ACC112 (cell line): ENCODE data around the gene IL1R2.

Experiments used
- H2AFZ ChIP-seq: fragments of 200-600 bp; sonication (generic); one replicate; pipeline ENCODE4 v1.6.0; 2017; ENCODE audit warnings: antibody characterized with exemption, low read length; ENCODE audit not compliant: unreplicated experiment
- H3K27ac ChIP-seq: fragments of 200-600 bp; sonication (generic); 2 replicates; pipeline ENCODE4 v1.5.1; 2014; ENCODE audit warnings: low read depth, mild to moderate bottlenecking, antibody characterized with exemption, low read length, moderate library complexity
- H3K27me3 ChIP-seq: fragments of 200-600 bp; sonication (generic); 2 replicates; pipeline ENCODE4 v1.6.1; 2014; ENCODE audit warnings: mild to moderate bottlenecking, antibody characterized with exemption, low read length, moderate library complexity, mixed read lengths; ENCODE audit not compliant: insufficient read depth
- H3K36me3 ChIP-seq: fragments of 200-600 bp; sonication (generic); 2 replicates; pipeline ENCODE4 v1.6.1; 2016; ENCODE audit warnings: mild to moderate bottlenecking, antibody characterized with exemption, low read length, moderate library complexity, mixed read lengths; ENCODE audit not compliant: insufficient read depth
- H3K4me1 ChIP-seq: fragments of 200-600 bp; sonication (generic); one replicate; pipeline ENCODE4 v1.6.1; 2016; ENCODE audit warnings: low read length, mixed read lengths; ENCODE audit not compliant: insufficient read depth, unreplicated experiment, control insufficient read depth
- H3K4me3 ChIP-seq: fragments of 200-600 bp; sonication (generic); 2 replicates; pipeline ENCODE4 v1.5.1; 2014; ENCODE audit warnings: mild to moderate bottlenecking, low read depth, low read length
- H3K79me2 ChIP-seq: fragments of 200-600 bp; sonication (generic); one replicate; pipeline ENCODE4 v1.6.0; 2016; ENCODE audit warnings: low read length; ENCODE audit not compliant: control insufficient read depth, unreplicated experiment, insufficient read depth

The IL1R2 gene

GRCh38 chr2:102008490-102008889, 16.7 kb downstream of the IL1R2 start:
- Histone ChIP-seq H3K4me1 (peaks cover 13% of the 10 kb centered on the region), H3K36me3 (0 out of 2 replicates have a peak, but pooled peaks cover under 1% of the 10 kb centered on the region), H3K27ac (no peak overlapping the region), H3K27me3 (no peaks in the 10 kb centered on the region), H3K79me2 (no peaks in the 10 kb centered on the region), H2AFZ (no peak overlapping the region), H3K4me3 (no peak overlapping the region)

- H2AFZ ChIP-seq = no peak overlapping the region
- H3K27ac ChIP-seq = no peak overlapping the region
- peaks cover 13% of the 10 kb centered on the region for H3K4me1 ChIP-seq
- H3K4me3 ChIP-seq = no peak overlapping the region
- H3K27me3 ChIP-seq = no peaks in the 10 kb centered on the region
- peaks cover 4% of the 10 kb centered on the region; the same call in 1 of the 2 replicates for H3K36me3 ChIP-seq
- H3K79me2 ChIP-seq = no peaks in the 10 kb centered on the region
Observed at GRCh38 chr2:102009557-102009956, 17.8 kb downstream of the IL1R2 start.

- Histone ChIP-seq H3K4me3 (no peak overlapping the region), H2AFZ (no peak overlapping the region)
Observed at GRCh38 chr2:102010902-102011301, 19.1 kb downstream of the IL1R2 start.

GRCh38 chr2:102012061-102012614, 20.4 kb downstream of the IL1R2 start:
- Histone ChIP-seq H3K27me3 (no peaks in the 10 kb centered on the region), H3K27ac (no peak overlapping the region), H3K4me3 (no peak overlapping the region), H3K79me2 (no peaks in the 10 kb centered on the region), H3K36me3 (peaks cover 4% of the 10 kb centered on the region; the same call in 1 of the 2 replicates), H2AFZ (no peak overlapping the region), H3K4me1 (peaks cover 1% of the 10 kb centered on the region)

More at GRCh38 chr2:102010902-102011301, 19.1 kb downstream of the IL1R2 start:
- Histone ChIP-seq H3K79me2 (no peaks in the 10 kb centered on the region), H3K27me3 (no peaks in the 10 kb centered on the region), H3K36me3 (peaks cover 4% of the 10 kb centered on the region; the same call in 1 of the 2 replicates), H3K4me1 (peaks cover 13% of the 10 kb centered on the region), H3K27ac (no peak overlapping the region)

GRCh38 chr2:102013206-102014040, 21.7 kb downstream of the IL1R2 start:
- H2AFZ ChIP-seq = no peak overlapping the region
- H3K4me1 ChIP-seq = peaks cover 5% of the 10 kb centered on the region
- no peak overlapping the region for H3K27ac ChIP-seq

GRCh38 chr2:102014041-102014345, 22.2 kb downstream of the IL1R2 start:
- H3K4me3 ChIP-seq = no peak overlapping the region
- no peak overlapping the region for H2AFZ ChIP-seq
- H3K36me3 ChIP-seq = peaks cover 4% of the 10 kb centered on the region; the same call in 1 of the 2 replicates
- H3K4me1 ChIP-seq = peaks cover 11% of the 10 kb centered on the region
- H3K79me2 ChIP-seq = no peaks in the 10 kb centered on the region
- no peak overlapping the region for H3K27ac ChIP-seq
- H3K27me3 ChIP-seq = no peaks in the 10 kb centered on the region

More at GRCh38 chr2:102013206-102014040, 21.7 kb downstream of the IL1R2 start:
- Histone ChIP-seq H3K4me3 (no peak overlapping the region), H3K36me3 (peaks cover 4% of the 10 kb centered on the region; the same call in 1 of the 2 replicates), H3K27me3 (no peaks in the 10 kb centered on the region), H3K79me2 (no peaks in the 10 kb centered on the region)

- no peaks in the 10 kb centered on the region for H3K27me3 ChIP-seq
- no peak overlapping the region for H3K27ac ChIP-seq
- H3K79me2 ChIP-seq = no peaks in the 10 kb centered on the region
- H2AFZ ChIP-seq = no peak overlapping the region
- H3K4me1 ChIP-seq = peaks cover 25% of the 10 kb centered on the region
- H3K36me3 ChIP-seq = peaks cover 4% of the 10 kb centered on the region; the same call in 1 of the 2 replicates
- no peak overlapping the region for H3K4me3 ChIP-seq
Observed at GRCh38 chr2:102015399-102015798, 23.6 kb downstream of the IL1R2 start.

- Histone ChIP-seq H2AFZ (no peak overlapping the region), H3K27me3 (no peaks in the 10 kb centered on the region), H3K27ac (no peak overlapping the region)
Observed at GRCh38 chr2:102016399-102016955, 24.7 kb downstream of the IL1R2 start.

GRCh38 chr2:102018823-102019445, 27.2 kb downstream of the IL1R2 start:
- no peaks in the 10 kb centered on the region for H3K36me3 ChIP-seq
- no peak overlapping the region for H2AFZ ChIP-seq
- H3K4me1 ChIP-seq = peaks cover 40% of the 10 kb centered on the region
- H3K4me3 ChIP-seq = no peak overlapping the region
- H3K27me3 ChIP-seq = no peaks in the 10 kb centered on the region
- no peaks in the 10 kb centered on the region for H3K79me2 ChIP-seq
- H3K27ac ChIP-seq = peak overlapping the region; percentile 98

More at GRCh38 chr2:102016399-102016955, 24.7 kb downstream of the IL1R2 start:
- Histone ChIP-seq H3K36me3 (peaks cover 4% of the 10 kb centered on the region; the same call in 1 of the 2 replicates), H3K4me1 (peaks cover 31% of the 10 kb centered on the region), H3K79me2 (no peaks in the 10 kb centered on the region), H3K4me3 (no peak overlapping the region)

- H3K27ac ChIP-seq = peak overlapping the region; percentile 98
- H3K36me3 ChIP-seq = no peaks in the 10 kb centered on the region
- H3K4me1 ChIP-seq = peaks cover 58% of the 10 kb centered on the region
- H3K27me3 ChIP-seq = no peaks in the 10 kb centered on the region
- no peak overlapping the region for H3K4me3 ChIP-seq
- H3K79me2 ChIP-seq = no peaks in the 10 kb centered on the region
- H2AFZ ChIP-seq = peak overlapping the region; percentile 31
Observed at GRCh38 chr2:102020596-102021170, 28.9 kb downstream of the IL1R2 start.
